HEK293T (cell line): Measurements from ENCODE around the gene CEP89.
"Not testable (repeated sequence)": the region's sequence is repeated elsewhere in the genome, so short reads cannot be mapped to it uniquely, and the experiment has no call there.

Experiments
- CTCF ChIA-PET: fragments of 350-600 bp; formaldehyde crosslinking; extraction: SDS; loops from one replicate; lab custom pipeline; 2021; ENCODE audit warnings: antibody characterized with exemption, inconsistent platforms; lab: Yijun Ruan, JAX
- POLR2A ChIA-PET: fragments of 350-600 bp; formaldehyde crosslinking; extraction: SDS; loops from one replicate; lab custom pipeline; 2020; ENCODE audit warnings: antibody characterized with exemption, inconsistent platforms; lab: Yijun Ruan, JAX
- DNase-seq: peaks from one replicate; pipeline ENCODE4 v3.0.0; 2012; ENCODE audit warnings: mixed read lengths; ENCODE audit errors: extremely low spot score
- ARNT ChIP-seq: fragments of 450-650 bp; IDR thresholded peaks from 2 replicates; pipeline ENCODE4 v1.6.1; 2017; ENCODE audit warnings: mild to moderate bottlenecking
- BHLHE40 ChIP-seq: fragments of 450-650 bp; IDR thresholded peaks from 2 replicates; pipeline ENCODE4 v1.6.1; 2016; ENCODE audit warnings: mild to moderate bottlenecking, moderate library complexity, borderline replicate concordance
- CTBP1 ChIP-seq: fragments of 450-650 bp; IDR thresholded peaks from 2 replicates; pipeline ENCODE4 v1.6.1; 2016; ENCODE audit warnings: borderline replicate concordance
- ELF4 ChIP-seq: fragments of 450-650 bp; IDR thresholded peaks from 2 replicates; pipeline ENCODE4 v1.6.1; 2017; ENCODE audit warnings: antibody characterized with exemption
- FOXA1 ChIP-seq: fragments of 450-650 bp; IDR thresholded peaks from 2 replicates; pipeline ENCODE4 v1.6.1; 2016; ENCODE audit warnings: mild to moderate bottlenecking
- FOXK2 ChIP-seq: fragments of 450-650 bp; IDR thresholded peaks from 2 replicates; pipeline ENCODE4 v1.6.1; 2016; ENCODE audit warnings: mild to moderate bottlenecking
- FOXM1 ChIP-seq: fragments of 450-650 bp; IDR thresholded peaks from 2 replicates; pipeline ENCODE4 v1.6.1; 2017; ENCODE audit warnings: mild to moderate bottlenecking, borderline replicate concordance
- HDGF ChIP-seq: fragments of 450-650 bp; IDR thresholded peaks from 2 replicates; pipeline ENCODE4 v1.6.1; 2017; ENCODE audit warnings: antibody characterized with exemption, borderline replicate concordance
- L3MBTL2 ChIP-seq: fragments of 450-650 bp; conservative IDR thresholded peaks from 2 replicates; pipeline ENCODE4 v1.6.1; 2016; ENCODE audit warnings: mild to moderate bottlenecking
- LEF1 ChIP-seq: fragments of 450-650 bp; IDR thresholded peaks from 2 replicates; pipeline ENCODE4 v1.6.1; 2017; ENCODE audit warnings: mild to moderate bottlenecking, borderline replicate concordance
- NFRKB ChIP-seq: fragments of 450-650 bp; IDR thresholded peaks from 2 replicates; pipeline ENCODE4 v1.6.1; 2016; ENCODE audit warnings: mild to moderate bottlenecking, moderate library complexity
- PKNOX1 ChIP-seq: fragments of 450-650 bp; IDR thresholded peaks from 2 replicates; pipeline ENCODE4 v1.6.1; 2016
- SP1 ChIP-seq: fragments of 450-650 bp; IDR thresholded peaks from 2 replicates; pipeline ENCODE4 v1.6.1; 2017
- SUZ12 ChIP-seq: fragments of 450-650 bp; IDR thresholded peaks from 2 replicates; pipeline ENCODE4 v1.6.1; 2016; ENCODE audit warnings: mild to moderate bottlenecking
- TARDBP ChIP-seq: fragments of 450-650 bp; IDR thresholded peaks from 2 replicates; pipeline ENCODE4 v1.6.1; 2016
- ZNF384 ChIP-seq: fragments of 450-650 bp; IDR thresholded peaks from 2 replicates; pipeline ENCODE4 v1.6.1; 2016

Gene CEP89

DNA sequence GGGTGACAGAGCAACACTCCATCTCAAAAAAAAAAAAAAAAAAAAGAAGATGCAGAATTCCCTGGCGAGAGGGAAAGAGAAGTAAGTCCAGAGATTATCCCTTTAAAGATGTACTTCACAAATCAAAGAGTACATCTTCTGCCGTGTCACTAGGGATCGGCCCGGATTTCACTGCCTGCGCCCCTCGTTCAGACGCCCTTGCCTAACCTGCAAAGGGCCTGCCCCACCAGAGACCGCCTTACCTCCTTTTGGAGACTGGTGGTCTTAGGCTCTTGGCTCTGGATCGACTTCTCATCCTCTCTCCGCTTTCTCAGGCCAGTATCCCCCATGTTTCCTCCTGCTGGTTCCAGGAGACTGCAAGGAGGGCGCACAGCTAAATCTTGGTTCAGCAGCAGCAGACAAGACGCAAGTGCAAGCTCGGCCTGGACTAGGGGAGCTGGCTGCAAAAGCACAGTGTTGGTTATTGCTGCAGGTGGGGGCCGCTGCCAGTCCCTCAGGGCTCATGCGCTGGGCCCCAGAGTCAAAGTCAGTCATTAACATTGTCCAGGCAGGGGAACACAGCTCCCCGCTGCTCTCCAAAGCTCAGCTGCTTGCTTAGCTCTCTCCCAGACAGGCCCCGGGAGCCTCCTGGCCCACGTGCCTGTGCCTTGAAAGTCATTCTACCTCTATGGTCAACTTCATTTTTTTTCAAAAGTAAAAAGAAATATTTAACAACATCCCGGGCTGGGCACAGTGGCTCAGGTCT is 103.4 kb downstream of the CEP89 start:
- no peak for DNase-seq
- ChIA-PET POLR2A (no interaction called here), CTCF (no interaction called here)
- TF ChIP-seq NFRKB (no peak), FOXA1 (no peak)

DNA sequence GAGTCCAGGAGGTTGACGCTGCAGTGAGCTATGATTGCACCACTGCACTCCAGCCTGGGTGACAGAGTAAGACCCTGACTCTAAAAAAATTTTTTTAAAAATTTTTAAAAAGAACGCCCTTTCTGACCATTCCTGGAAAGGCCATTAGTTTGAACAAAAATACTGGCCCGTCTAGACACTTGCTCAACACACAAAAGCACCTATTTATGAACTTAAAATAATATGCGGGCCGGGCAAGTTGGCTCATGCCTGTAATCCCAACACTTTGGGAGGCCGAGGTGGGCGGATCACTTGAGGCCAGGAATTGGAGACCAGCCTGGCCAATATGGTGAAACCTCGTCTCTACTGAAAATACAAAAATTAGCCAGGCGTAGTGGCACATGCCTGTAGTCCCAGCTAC is 104.3 kb downstream of the CEP89 start:
- ChIA-PET POLR2A (interaction anchor here (0.9 kb wide), 1 partner anchor 11 kb away, joined by 3 read pairs; no protein-coding TSS in a partner anchor), CTCF (interaction anchor here (0.6 kb wide), 1 partner anchor 41 kb away, joined by 3 read pairs; no protein-coding TSS in a partner anchor)
- DNase-seq: not testable (repeated sequence)

- TF ChIP-seq L3MBTL2 (no peak), CTBP1 (no peak), SUZ12 (no peak), ARNT (no peak), HDGF (no peak), FOXM1 (no peak), LEF1 (no peak), SP1 (no peak), PKNOX1 (no peak), BHLHE40 (no peak), ZNF384 (no peak), FOXK2 (no peak), TARDBP (no peak), FOXA1 (no peak), NFRKB (no peak), ELF4 (no peak)
- no peak for DNase-seq
- POLR2A ChIA-PET: interaction anchor here (0.9 kb wide), 1 partner anchor 12 kb away, joined by 3 read pairs; no protein-coding TSS in a partner anchor
- CTCF ChIA-PET: no interaction called here
These were observed 105.0 kb downstream of the CEP89 start for GRCh38 chr19:32866564-32867265.

DNA sequence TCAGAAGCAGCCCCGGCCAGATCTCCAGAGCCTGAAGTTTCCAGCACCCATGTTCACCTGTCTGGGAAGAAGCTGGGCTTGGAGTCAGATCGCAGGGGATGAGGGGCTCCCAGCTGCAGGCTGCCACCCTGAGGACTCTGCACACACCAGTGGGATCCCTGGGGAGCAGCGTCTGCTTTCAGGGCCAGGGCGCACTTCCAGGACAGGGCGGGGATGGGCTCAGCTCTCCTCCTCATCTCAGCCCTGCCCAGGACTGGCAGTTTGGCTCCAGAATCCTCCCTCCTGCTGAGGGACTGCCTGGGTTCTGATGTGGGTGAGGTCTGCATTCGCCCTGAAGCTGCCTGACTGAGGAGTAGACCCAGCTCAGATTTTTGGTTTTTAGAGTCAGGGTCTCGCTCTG is 105.7 kb downstream of the CEP89 start:
- no peak for DNase-seq
- POLR2A ChIA-PET: no interaction called here

GRCh38 chr19:32865326-32865725 is 106.4 kb downstream of the CEP89 start:
- DNase-seq: no peak
- CTCF ChIA-PET: no interaction called here
- no peak for TF ChIP-seq BHLHE40
- TF ChIP-seq PKNOX1: no peak
- no peak for TF ChIP-seq LEF1
- TF ChIP-seq ELF4: no peak
- no peak for TF ChIP-seq NFRKB
- no peak for TF ChIP-seq FOXA1
- POLR2A ChIA-PET: no interaction called here

More for the DNA sequence above, 105.7 kb downstream of the CEP89 start:
- TF ChIP-seq NFRKB (no peak), TARDBP (no peak), ELF4 (no peak), SUZ12 (no peak), L3MBTL2 (no peak), PKNOX1 (no peak), FOXK2 (no peak), SP1 (no peak), CTBP1 (no peak), ARNT (no peak), BHLHE40 (no peak), ZNF384 (no peak), LEF1 (no peak), FOXM1 (no peak), HDGF (no peak), FOXA1 (no peak)
- CTCF ChIA-PET: no interaction called here

DNA sequence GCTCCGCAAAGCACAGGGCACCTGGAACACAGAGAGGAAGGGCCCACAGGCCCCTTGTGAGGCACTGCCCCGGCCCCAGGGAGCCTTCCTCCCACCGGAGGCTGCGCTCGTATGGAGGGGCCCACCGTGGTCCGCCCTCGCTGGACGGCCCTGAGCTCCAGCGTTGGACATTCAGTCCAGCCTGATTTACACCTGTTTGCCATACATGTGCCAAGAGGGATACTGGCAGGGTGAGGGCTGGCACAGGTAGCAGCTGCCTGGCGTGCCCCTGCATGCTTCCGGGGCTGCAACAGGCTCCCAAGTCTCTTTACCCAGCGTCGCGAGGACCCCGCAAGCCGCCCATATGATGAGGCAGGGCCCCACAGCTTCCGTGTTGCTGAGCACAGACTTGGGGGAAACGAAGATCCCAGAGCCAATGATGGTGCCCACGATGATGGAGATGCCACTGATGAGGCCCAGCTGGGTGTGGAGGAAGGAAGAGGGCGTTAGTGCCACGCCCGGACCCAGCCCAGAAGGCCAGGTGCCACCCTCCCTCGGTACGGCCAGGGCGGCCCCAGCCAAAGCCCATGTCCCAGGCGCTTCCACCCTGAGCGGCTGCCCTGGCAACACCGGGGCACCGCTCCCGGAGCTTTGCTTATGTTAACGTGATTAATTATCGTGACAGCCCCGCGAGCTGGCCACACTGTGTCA is 107.3 kb downstream of the CEP89 start:
- TF ChIP-seq L3MBTL2 (no peak), SP1 (no peak), ARNT (no peak)
- DNase-seq: no peak
- ChIA-PET CTCF (no interaction called here), POLR2A (no interaction called here)

DNA sequence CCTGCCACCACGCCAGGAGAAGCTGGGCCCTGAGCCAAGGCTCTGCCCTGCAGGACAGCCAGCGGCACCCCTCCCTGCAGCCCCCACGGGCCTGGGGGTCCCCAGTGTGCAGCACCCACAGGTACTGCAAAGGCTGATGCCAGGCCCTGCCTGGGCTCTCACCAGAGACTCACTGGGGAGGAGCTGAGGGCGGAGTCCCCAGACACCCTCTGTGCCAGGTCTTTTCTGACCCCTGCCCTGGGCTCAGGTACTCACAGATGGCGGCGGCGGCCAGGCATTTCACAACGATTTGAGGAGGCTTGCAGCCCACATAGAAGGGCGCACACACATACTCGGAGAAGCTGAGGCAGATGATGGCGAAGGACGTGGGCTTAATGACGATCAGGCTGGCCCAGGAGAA is 107.9 kb downstream of the CEP89 start:
- POLR2A ChIA-PET: no interaction called here
- TF ChIP-seq L3MBTL2 (no peak), SUZ12 (no peak), FOXM1 (no peak)

More for the DNA sequence above, 107.9 kb downstream of the CEP89 start:
- no peak for DNase-seq
- CTCF ChIA-PET: no interaction called here
